GM19240 (cell line): Measurements from ENCODE around the gene PLEKHG5.
A peak's percentile ranks its signal among the peaks of the same experiment; 100 is the strongest.
"Not testable (repeated sequence)": the region's sequence is repeated elsewhere in the genome, so short reads cannot be mapped to it uniquely, and the experiment has no call there.

Source experiments
- DNase-seq: peaks from one replicate; pipeline ENCODE4 v3.0.0; 2011; ENCODE audit warnings: low spot score; ENCODE audit not compliant: insufficient read length

Gene PLEKHG5

DNA sequence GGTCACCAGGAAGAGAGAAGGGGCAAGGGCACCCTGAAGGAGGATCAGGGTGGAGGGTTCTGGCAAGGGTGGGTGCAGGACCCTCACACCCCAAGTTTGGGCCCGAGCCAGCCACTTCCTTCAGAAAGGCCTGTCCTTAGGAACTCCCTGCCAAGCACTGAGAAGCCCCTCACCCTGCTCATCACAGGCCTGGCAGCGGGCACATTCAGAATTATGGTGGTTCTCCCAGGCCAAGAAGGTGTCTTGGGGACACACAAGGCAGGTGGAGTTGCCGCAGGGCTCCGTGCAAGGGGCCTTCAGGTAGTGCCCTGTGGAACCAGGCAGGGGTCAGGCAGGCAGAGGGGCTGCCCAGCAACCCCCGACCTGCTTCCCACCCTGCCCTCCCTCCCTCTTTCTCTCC lies 26.6 kb downstream of the PLEKHG5 start:
- no peak for DNase-seq

DNA sequence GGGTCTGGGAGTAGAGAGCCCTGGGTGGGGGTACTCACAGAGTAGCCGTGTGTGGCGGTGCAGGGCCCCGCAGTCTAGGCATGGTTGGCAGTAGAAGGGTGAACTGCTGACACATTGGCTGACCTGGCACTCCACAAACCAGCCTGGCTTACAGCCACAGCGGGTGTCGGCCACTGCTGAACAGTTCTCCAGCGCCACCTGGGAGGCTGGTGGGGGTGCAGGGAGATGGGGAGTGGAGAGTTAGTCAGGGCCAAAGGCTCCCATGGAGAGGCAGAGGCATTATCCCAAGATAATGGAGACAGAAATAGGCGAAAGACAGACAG lies 27.0 kb downstream of the PLEKHG5 start:
- DNase-seq = no peak

DNA sequence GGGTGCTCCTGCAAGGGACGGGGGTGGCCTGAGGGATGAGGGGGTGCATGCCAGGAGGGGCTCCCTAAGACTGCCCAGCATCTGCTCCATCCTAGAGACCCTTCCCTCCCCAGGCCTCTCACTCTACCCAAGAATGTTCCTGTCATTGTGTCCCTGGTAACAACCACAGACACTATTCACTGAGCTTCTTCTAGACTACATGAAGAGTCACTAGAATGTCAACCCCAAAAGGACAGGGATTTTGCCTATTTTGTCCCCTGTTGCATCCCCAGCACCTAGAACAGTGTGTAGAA lies 28.4 kb downstream of the PLEKHG5 start:
- DNase-seq = no peak

- DNase-seq = no peak
These were observed 28.9 kb downstream of the PLEKHG5 start for GRCh38 chr1:6462412-6463119.

DNA sequence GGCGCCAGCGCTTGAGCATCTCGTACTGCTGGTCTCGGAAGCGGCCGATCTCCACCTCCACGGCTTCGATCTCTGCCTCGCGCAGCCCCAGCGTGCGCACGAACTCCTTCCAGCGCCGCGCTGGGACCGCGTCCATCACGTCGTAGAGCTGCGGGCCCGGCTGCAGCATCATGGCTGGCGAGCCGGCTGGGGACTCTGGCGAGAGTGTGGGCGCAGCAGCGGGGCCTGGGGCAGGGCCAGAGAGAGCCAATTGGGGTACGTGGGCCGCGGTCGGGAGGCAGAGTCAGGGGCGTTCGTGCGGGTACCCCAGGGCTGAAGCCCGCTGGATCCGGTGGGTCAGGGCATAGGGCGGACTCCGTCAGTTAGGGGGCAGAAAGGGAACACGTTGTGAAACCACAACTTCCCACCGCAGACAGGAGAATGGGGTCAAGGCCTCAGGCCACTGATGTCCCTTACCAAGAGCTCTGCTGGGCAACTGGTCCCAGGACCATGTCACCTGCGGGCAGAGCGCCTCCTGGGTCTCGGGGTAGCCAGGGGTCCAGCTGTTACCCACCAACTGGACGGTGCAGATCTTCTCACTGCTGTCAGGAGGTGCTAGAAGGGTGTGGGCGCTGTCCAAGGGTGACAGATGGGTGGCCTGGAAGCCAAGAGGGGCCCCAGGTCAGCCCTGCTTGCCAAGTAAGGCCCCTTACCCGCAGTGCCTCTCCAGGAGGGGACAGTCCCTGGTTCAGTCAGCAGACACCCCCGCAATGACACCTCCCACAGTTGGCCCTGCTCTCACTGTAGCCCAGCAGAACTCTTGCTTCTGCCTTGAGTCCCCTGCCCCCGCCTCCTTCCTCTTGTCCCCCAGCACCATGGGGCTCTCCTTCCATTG lies 29.7 kb downstream of the PLEKHG5 start:
- no peak for DNase-seq

DNA sequence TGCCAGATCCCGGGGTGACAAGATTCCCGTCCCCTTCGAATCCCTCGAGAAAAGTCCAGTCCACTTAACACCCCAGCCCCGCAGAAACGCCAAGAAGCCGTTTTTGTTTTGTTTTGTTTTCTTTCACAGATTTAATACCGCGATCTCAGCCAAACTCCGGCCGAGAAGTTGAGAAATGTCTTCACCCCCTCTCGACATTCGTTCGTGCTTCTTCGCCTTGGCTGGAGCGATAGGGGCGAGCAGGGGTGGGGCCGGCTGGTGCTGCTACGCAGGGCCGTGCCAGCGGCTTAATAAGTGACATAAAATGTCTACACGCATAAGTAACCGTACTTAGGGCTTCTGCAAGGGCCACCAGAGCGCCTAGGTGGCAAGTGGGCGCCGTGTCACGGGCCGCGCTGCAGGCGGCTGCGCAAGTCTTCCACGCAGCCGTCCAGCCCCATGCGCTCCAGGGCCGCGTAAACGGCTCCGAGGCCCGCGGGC lies 30.4 kb downstream of the PLEKHG5 start:
- no peak for DNase-seq

GRCh38 chr1:6460301-6461050 lies 31.0 kb downstream of the PLEKHG5 start:
- DNase-seq = peak; percentile 62

- DNase-seq = no peak
These were observed 31.6 kb downstream of the PLEKHG5 start for GRCh38 chr1:6459850-6460265.

DNA sequence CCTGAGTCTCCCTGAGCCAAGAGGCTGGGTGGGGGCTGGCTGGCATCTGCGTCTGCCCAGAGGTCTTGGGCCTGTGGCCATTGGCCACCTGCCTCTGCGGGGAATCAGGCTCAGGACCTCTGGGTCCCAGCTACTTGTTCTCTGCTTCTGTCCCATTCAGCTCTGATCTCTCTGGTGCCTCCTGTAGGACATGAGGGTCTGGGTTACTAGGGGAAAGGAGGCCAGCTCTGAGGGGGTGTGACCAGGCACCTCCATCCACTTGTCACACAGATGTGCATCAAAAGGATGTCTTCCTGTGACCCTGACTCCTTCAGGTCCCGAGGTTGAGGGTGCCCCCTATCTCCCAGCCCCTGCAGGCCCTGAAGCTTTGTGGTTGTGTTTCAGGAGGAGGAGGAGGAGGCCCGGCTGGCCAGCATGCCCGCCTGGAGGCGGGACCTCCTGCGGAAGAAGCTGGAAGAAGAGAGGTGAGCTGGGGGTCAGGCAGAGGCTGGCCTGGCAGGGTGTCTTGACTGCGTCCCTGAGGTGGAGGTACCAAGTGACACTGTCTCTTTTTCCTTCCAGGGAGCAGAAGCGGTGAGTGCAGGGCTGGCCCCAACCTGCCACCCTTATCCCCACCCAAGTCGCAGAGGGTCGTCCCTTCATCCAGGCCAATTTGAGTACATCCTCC lies 34.5 kb downstream of the PLEKHG5 start:
- DNase-seq = no peak

GRCh38 chr1:6455752-6456520 lies 35.5 kb downstream of the PLEKHG5 start:
- not testable (repeated sequence) for DNase-seq

DNA sequence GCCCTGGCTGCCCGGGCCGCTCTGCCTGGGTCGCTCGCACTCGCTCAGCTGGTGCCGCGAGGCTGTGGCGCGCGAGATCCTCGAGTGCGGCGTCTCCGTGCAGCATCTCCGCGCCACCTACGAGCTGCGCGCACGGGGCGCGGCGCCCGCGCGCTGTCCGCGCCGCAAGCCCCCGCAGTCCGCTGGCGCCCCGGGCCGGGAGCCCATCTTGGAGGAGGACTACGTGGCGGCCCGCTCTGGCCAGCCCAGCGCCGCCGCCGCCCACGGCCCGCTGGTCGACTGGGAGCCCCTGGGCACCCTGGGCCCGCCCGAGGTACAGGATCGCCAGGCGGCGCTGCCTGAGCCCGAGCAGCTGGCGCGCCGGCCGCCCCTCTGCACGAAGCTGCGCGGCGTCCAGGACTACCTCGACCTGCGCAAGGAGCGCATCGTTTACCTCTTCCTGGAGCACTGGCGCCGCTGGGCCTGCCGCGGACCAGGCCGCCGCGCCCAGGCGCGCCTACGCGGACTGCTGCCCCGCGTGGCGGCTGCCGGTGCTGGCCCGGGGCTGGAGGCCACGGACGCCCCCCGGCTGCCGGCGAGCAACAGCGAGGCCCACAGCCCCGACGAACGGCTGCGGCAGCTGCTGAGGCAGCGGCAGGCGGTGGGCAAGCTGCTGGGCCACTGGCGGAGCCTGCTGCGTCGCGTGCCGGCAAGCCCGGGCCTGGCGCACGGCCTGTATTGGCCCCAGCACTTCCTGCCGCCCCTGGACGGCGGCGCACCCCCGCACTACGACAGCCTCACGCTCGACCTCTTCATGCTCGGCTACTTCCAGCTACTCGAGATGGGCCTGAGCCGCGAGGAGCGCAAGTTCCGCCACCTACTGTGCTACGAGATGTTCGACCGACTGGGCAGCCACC lies 36.4 kb downstream of the PLEKHG5 start:
- DNase-seq = no peak

DNA sequence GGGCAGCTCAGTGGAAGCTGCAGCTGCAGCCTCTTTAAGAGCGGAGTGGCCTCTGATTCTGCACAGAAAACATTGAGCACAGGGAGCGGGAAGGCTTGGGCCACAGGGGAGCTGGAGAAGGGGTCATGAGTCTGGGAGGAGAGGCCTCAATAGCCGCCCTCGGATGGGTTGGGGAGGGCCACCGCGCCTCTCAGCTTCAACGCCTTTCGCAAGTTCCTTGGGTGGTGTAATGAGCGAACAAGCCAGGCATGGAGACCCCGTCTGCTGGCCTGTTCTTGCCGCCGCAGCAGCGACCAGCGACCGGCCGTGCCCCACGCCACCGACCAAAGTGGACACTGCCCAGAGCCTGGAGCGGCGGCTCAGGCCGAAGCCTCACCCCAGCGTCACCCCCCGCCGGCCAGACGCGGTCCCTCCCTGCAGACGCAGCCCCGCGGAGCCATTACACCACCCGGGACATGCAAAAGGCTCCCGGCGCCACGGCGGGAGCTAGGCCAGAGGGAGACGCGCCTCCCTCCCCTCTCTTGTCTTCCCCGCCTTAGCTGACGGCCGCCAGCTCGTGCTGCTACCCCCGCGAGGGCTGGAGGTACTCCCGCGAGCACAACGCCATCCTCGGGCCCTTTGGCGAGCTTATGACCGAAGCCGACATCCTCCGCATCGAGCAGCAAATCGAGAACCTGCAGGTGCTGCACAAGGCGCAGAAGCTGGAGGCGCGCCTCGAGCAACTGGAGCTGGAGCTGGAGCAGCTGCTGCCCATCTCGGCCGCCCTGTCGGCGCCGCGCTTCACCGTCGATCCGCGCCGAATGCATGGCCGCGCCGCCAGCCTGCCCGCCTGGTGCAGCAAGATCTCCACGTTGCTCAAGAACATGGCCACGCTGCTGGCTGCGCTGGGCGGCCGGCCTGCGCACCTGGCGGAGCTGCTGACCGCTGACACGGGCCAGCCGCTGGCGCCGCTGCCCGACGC lies 37.3 kb downstream of the PLEKHG5 start:
- DNase-seq = not testable (repeated sequence)

- no peak for DNase-seq
These were observed 40.5 kb downstream of the PLEKHG5 start for GRCh38 chr1:6450943-6451373.

DNA sequence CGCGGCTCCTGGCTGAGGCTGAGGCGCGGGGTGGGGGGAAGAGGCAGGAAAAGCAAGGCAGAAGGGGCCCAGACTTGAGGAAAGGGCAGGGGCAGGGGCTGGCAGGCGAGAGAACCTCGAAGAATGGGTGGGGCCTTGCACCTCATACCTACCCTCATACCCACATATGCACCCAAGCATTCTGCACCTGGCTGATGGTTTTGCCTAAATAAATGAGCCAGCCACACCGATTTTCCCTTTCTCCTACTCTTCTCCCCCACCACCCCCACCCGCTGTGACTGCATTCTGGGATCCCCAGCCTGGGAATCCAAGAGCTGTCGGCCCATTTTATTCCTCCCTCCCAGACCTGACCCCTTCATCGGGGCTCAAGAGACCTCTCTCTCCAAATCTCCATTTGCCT lies 41.0 kb downstream of the PLEKHG5 start:
- not testable (repeated sequence) for DNase-seq

DNA sequence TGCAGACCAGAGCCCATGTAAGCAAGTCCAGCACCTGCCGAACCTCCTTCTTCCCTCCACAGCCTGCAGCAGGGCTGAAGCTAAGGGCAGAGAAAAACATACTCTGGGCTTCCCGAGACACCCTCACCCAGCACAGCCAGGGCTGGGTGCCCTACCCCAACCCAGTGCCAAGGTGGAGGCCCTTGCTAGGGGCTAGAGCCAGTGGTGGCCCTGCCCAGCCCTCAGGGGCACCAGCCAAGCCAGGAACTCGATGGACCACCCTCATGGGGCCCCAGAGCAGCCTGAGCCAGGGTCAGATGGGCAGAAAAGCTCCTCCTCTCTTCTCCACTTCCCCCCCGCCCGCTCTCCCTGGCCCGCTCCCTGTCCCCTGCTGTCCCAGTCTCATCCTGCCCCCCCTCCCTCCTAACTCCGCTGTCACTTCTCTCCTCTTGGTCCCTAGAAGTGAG lies 41.4 kb downstream of the PLEKHG5 start:
- DNase-seq = no peak

- DNase-seq = no peak
These were observed 42.5 kb downstream of the PLEKHG5 start for GRCh38 chr1:6448749-6449631.
